Lower leg skin (tissue), 4 donors: Measurements from ENCODE around the gene PAK4. TPM values are rescaled to one million over a fixed set of nuclear protein-coding genes. Genes with fewer than 3 reads are reported as not detected.
A peak's percentile ranks its signal among the peaks of the same experiment; 100 is the strongest.

Experiments used
- DNase-seq, 2 donors: peaks; one replicate each; pipeline ENCODE4 v3.0.0-alpha.2; 2019; ENCODE audit warnings: low spot score in 2 of 2
- H3K4me3 ChIP-seq: fragments of 200-600 bp; sonication (generic); 2 replicates; pipeline ENCODE4 v1.5.1; 2017; ENCODE audit warnings: mild to moderate bottlenecking, low read depth; ENCODE audit not compliant: poor library complexity, severe bottlenecking
- POLR2A ChIP-seq, 2 donors: fragments of 450-650 bp; IDR thresholded peaks; one replicate each; pipeline ENCODE4 v1.6.1; 2016 to 2017; ENCODE audit warnings: antibody characterized with exemption in 2 of 2, mild to moderate bottlenecking in 1 of 2, moderate library complexity in 1 of 2
- WGBS, 2 donors: methylation state at CpG; one replicate each; pipeline ENCODE4 v1.1.5; 2018; 5-methylcytosine and 5-hydroxymethylcytosine counted together
- intact Hi-C: fragments of 100-400 bp; cut with DNase I; formaldehyde crosslinking; loops from one replicate; pipeline ENCODE4 v1.15.0; 2023; ENCODE audit warnings: low total_unique reads
- total RNA-seq, 4 donors: library from RNA; depleted of rRNA; stranded (reverse); fragments of >200 nt; gene quantifications; one replicate each; pipeline ENCODE4 v1.1.0, GENCODE V29; 2016
- TF ChIP-seq, protein P1 (sequence below), 3 donors: fragments of 450-650 bp; IDR thresholded peaks; one replicate each; pipeline ENCODE4 v1.5.1; 2016; ENCODE audit warnings: antibody characterized with exemption in 3 of 3, mild to moderate bottlenecking in 3 of 3, moderate library complexity in 2 of 3

PAK4 gene
- total RNA-seq, 4 donors from 2014 or later, result 30.9 to 65.7 (median 40.1) TPM

DNA sequence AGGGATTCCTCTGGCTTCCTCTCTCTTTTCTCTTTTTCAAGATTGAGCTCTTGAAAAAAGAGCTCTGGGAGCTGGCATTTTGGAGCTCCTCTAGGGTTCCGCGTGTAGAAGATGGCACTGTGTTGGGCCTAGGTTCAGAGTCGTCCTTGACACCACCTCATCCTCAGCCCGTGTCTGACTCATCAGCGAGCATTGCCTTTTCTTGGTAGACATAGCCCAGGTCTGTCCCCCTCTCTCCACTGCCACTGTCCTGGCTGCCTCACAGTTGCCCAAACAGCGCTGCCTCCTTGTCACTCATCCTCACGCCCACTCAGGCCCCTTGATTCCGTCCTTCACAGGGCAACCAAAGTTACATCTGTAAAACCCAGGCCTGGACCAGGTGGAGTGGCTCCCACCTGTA, 24.6 kb downstream of the PAK4 start:
- TF ChIP-seq, protein P1, sequence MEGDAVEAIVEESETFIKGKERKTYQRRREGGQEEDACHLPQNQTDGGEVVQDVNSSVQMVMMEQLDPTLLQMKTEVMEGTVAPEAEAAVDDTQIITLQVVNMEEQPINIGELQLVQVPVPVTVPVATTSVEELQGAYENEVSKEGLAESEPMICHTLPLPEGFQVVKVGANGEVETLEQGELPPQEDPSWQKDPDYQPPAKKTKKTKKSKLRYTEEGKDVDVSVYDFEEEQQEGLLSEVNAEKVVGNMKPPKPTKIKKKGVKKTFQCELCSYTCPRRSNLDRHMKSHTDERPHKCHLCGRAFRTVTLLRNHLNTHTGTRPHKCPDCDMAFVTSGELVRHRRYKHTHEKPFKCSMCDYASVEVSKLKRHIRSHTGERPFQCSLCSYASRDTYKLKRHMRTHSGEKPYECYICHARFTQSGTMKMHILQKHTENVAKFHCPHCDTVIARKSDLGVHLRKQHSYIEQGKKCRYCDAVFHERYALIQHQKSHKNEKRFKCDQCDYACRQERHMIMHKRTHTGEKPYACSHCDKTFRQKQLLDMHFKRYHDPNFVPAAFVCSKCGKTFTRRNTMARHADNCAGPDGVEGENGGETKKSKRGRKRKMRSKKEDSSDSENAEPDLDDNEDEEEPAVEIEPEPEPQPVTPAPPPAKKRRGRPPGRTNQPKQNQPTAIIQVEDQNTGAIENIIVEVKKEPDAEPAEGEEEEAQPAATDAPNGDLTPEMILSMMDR (IDR thresholded peaks at IDR 0.05), result no peak
- TF ChIP-seq POLR2A (IDR thresholded peaks at IDR 0.05), result no peak
- 90 to 92% methylated on average over 8 of the region's 8 CpGs for WGBS, 2 donors
- no peak overlapping the region for H3K4me3 ChIP-seq
- intact Hi-C loops, result no loop called here
- DNase-seq, result no peak

DNA sequence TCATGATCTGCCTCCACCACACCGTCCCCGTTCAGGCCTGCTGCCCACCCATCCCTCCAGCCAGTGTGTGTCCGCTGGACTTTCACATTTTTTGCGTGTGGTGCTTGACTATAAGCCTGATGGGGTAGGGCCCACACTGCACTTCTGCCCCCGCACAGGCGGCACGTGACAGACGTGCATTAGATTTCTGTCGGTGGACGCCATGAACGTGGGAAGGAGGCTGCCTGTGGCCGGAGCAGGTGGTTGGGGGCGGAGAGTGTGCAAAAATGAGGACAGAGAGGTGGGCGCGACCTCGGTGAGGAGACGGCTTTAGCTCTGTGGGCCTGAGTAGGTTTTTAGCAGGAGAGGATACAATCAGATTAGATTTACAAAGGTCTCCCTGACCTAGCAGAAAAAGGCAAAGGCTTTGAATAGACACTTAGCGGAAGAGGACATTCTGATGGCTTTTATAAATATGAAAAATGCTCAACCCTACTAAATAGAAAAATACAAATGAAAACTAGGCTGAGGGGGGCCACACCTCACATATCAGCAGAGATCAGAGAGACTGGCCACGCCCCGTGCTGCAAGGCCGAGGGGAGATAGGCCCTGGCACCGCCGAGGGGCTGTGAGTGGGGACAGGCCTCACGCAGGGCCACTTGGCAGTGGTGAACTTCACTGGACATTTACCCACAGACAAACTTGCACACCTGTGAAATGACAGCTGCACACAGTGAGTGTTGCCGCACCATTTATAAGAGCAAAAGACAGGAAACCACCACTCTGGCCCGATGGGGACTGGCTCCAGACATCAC, 25.4 kb downstream of the PAK4 start:
- TF ChIP-seq POLR2A (IDR thresholded peaks at IDR 0.05), result no peak
- TF ChIP-seq, protein P1 (IDR thresholded peaks at IDR 0.05), result no peak
- intact Hi-C loops, result no loop called here
- H3K4me3 ChIP-seq, result no peak overlapping the region
- 82 to 89% methylated on average over 26 of the region's 26 CpGs for WGBS, 2 donors
- no peak for DNase-seq

DNA sequence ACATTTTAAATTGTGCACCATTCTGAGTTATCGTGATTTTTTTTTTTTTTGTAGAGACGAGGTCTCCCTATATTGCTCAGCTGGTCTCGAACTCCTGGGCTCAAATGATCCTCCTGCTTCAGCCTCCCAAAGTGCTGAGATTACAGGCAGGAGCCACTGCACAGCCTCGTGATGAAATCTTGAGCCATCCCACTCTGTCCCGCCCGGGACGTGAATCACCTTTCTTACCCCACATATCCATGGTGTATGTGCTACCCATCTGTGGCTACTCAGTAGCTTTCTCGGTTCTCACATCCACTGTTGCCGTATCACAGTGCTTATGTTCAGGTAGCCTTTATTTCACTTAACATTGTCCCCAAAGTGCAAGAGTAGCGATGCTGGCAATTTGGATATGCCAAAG, 26.5 kb downstream of the PAK4 start:
- intact Hi-C loops, result no loop called here
- DNase-seq, result no peak
- 89% methylated on average over 10 of the region's 10 CpGs for WGBS, 2 donors
- no peak for TF ChIP-seq POLR2A (IDR thresholded peaks at IDR 0.05)
- TF ChIP-seq, protein P1 (IDR thresholded peaks at IDR 0.05), result no peak
- H3K4me3 ChIP-seq, result no peak overlapping the region

DNA sequence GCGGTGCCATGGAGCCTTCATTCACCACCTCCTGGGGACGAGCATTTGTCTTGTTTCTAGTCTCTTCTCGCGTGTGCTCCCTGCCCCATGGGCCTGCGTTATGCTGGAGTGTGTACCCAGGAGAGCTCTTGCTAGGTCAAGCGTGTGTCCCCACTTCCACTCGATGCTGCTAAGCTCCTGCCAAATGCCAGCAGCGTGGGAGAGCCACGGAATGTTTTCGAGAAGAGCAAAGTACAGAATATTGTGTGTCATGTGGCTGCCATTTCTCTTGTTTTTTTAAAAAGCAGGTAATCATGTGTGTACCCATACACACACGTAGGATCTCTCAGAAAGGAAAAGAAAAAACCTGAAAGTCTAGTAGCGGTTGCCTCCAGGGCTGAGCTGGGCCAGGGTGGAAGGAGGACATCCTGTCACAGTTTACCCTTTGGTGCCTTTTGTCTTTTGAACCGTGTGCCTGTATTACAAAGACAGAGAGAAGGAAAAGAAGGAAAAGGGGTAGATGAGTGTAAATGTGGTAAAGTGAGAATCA, 28.6 kb downstream of the PAK4 start:
- DNase-seq, result no peak
- TF ChIP-seq, protein P1 (IDR thresholded peaks at IDR 0.05), result no peak
- no peak for TF ChIP-seq POLR2A (IDR thresholded peaks at IDR 0.05)
- 61 to 66% methylated on average over 13 of the region's 13 CpGs for WGBS, 2 donors
- intact Hi-C loops, result no loop called here
- no peak overlapping the region for H3K4me3 ChIP-seq

DNA sequence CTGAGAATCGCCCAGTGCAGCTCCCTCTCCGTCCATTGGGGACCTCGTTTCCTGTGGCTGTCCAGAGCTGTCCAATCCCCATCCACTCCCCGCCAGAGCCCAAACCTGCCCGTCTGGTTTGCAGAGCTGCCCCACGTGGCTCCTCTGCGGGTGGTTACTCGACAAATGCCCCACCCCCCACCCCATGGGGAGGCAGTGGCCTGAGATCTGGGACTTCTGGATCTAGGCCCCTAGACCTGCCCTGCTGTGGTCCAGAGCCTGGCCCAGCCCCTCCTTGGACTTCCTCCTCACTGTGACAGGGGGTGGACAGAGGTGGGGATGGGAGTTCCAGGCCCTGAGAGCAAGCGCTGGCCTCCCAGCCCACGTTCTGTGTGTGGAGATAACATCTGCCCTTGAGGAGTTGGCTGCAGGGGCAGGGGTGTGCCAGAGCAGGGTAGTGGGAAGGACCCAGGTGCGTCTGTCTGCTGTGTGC, 29.1 kb downstream of the PAK4 start:
- 38 to 39% methylated on average over 10 to 11 of the region's 11 CpGs for WGBS, 2 donors
- no peak overlapping the region for H3K4me3 ChIP-seq
- DNase-seq, result peak in 1 of 2 donors; percentile 50

More for the DNA sequence above, 29.1 kb downstream of the PAK4 start:
- TF ChIP-seq POLR2A (IDR thresholded peaks at IDR 0.05), result no peak
- TF ChIP-seq, protein P1 (IDR thresholded peaks at IDR 0.05), result no peak
- intact Hi-C loops, result no loop called here
